ENCODE results near the gene DIPK1A. TPM values are rescaled to one million over a fixed set of nuclear protein-coding genes. Genes with fewer than 3 reads are reported as not detected.
"Not testable (repeated sequence)": the region's sequence is repeated elsewhere in the genome, so short reads cannot be mapped to it uniquely, and the experiment has no call there.

Gene DIPK1A
- polyA plus RNA-seq, 2 of the 4 experiments (the other 2 are of a cell fraction), result 12.4 to 21.1 TPM

DNA sequence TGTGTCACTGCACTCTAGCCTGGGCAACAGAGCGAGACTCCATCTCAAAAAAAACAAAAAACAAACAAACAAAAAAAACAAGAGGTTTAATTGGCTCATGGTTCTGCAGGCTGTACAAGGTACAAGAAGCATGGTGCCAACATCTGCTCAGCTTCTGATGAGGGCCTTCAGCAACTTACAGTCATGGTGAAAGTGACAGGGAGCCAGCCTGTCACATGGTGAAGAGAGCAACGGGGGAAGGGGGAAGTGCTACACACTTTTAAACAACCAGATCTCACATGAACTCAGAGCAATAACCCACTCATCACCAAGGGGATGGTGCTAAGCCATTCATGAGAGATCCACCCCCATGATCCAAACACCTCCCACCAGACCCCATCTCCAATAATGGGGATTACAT, 63.2 kb downstream of the DIPK1A start:
- DNase-seq (ENCODE audit: low read depth in 1 of 2, low spot score in 1 of 2); H3K9me3 ChIP-seq; H3K4me2 ChIP-seq; H3K27ac ChIP-seq; CTCF ChIA-PET; H3K4me1 ChIP-seq; FAIRE-seq; ATAC-seq; POLR2A ChIA-PET; H3K4me3 ChIP-seq: not testable (repeated sequence)
- 59% methylated on average over 1 of the region's 2 CpGs for WGBS (ENCODE audit: missing lambda C conversion rate)

DNA sequence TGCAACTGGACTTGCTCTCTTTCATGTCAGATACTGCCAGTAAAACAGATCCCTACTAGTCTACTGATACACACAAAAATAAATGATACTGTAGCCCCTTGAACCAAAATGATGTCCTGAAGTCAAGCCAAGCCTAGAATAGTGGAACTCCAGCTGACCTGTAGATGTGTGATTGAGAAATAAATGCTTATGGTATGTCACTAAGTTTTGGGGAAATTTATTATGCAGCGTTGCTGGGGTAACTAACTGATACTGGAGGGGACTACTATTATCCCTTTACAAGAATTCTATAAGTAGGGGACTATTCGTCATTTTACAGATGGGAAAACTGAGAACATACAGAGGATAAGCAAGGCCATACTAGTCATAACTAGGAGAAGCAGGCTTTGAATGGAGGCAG, 73.8 kb downstream of the DIPK1A start:
- peaks cover 15% of the 10 kb centered on the region; the same call in 2 of the 3 replicates for H3K9me3 ChIP-seq
- ChIA-PET POLR2A (no interaction called here), CTCF (interaction anchor here (1.1 kb wide), 1 partner anchor 73 kb away, joined by 3 read pairs; no protein-coding TSS in a partner anchor)
- ATAC-seq (no peak), DNase-seq (ENCODE audit: low read depth in 1 of 2, low spot score in 1 of 2) (no peak), FAIRE-seq (no peak)
- WGBS (ENCODE audit: missing lambda C conversion rate), result 95% methylated on average over 2 of the region's 2 CpGs
- no peak overlapping the region for H3K4me2 ChIP-seq
- no peaks in the 10 kb centered on the region for H3K4me1 ChIP-seq
- TF ChIP-seq EP300 (IDR thresholded peaks at IDR 0.05) (no peak), EHMT2 (IDR thresholded peaks at IDR 0.05; ENCODE audit: low read depth) (no peak), HOXB5 (CRISPR knock-in tag; IDR thresholded peaks at IDR 0.05) (no peak), ZFP36 (IDR thresholded peaks at IDR 0.05; ENCODE audit: borderline replicate concordance, partially characterized antibody) (no peak), CBX8 (IDR thresholded peaks at IDR 0.05) (no peak), RNF2 (IDR thresholded peaks at IDR 0.05; ENCODE audit: borderline replicate concordance, low read depth) (no peak), FOSL2 (IDR thresholded peaks at IDR 0.05) (no peak), FOSL2 (CRISPR knock-in tag; IDR thresholded peaks at IDR 0.05) (no peak), ZC3H11A (IDR thresholded peaks at IDR 0.05) (no peak), RARB (CRISPR knock-in tag; IDR thresholded peaks at IDR 0.05) (no peak), POLR2AphosphoS2 (conservative IDR thresholded peaks at IDR 0.05; ENCODE audit: low read length) (no peak), CHD2 (IDR thresholded peaks at IDR 0.05; ENCODE audit: low read length, partially characterized antibody) (no peak), JUN (IDR thresholded peaks at IDR 0.05) (no peak), FOSB (CRISPR knock-in tag; IDR thresholded peaks at IDR 0.05) (no peak), KDM1A (IDR thresholded peaks at IDR 0.05; ENCODE audit: low read depth) (no peak), JUNB (IDR thresholded peaks at IDR 0.05) (no peak)
- TF ChIP-seq, protein P1, sequence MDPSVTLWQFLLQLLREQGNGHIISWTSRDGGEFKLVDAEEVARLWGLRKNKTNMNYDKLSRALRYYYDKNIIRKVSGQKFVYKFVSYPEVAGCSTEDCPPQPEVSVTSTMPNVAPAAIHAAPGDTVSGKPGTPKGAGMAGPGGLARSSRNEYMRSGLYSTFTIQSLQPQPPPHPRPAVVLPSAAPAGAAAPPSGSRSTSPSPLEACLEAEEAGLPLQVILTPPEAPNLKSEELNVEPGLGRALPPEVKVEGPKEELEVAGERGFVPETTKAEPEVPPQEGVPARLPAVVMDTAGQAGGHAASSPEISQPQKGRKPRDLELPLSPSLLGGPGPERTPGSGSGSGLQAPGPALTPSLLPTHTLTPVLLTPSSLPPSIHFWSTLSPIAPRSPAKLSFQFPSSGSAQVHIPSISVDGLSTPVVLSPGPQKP (IDR thresholded peaks at IDR 0.05; ENCODE audit: low read depth, low read length), result no peak
- TF ChIP-seq, protein P2, sequence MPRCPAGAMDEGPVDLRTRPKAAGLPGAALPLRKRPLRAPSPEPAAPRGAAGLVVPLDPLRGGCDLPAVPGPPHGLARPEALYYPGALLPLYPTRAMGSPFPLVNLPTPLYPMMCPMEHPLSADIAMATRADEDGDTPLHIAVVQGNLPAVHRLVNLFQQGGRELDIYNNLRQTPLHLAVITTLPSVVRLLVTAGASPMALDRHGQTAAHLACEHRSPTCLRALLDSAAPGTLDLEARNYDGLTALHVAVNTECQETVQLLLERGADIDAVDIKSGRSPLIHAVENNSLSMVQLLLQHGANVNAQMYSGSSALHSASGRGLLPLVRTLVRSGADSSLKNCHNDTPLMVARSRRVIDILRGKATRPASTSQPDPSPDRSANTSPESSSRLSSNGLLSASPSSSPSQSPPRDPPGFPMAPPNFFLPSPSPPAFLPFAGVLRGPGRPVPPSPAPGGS (IDR thresholded peaks at IDR 0.05), result no peak
- TF ChIP-seq, protein P3, sequence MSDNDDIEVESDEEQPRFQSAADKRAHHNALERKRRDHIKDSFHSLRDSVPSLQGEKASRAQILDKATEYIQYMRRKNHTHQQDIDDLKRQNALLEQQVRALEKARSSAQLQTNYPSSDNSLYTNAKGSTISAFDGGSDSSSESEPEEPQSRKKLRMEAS (IDR thresholded peaks at IDR 0.05), result no peak
- no peak overlapping the region for H3K4me3 ChIP-seq
- H3K27ac ChIP-seq, result no peak overlapping the region

DNA sequence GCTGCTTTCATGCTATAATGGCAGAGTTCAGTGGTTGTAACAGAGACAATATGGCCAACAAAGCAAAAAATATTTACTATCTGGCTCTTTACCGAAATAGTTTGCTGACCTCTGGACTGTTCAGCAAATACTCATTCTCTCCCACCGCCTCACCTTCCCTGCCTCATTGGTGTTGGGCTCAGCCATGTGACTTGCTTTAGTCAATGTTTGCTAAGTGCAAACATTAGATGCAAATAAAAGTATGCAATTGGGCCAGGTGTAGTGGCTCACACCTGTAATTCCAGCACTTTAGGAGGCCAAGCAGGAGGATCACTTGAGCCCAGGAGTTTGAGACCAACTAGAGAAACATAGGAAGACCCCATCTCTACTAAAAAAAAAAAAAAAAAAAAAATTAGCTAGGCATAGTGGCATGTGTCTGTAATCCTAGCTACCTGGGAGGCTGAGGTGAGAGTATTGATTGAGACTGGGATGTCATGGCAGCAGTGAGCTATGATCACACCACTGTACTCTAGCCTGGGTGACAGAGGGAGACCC, 74.3 kb downstream of the DIPK1A start:
- no peak overlapping the region for H3K27ac ChIP-seq
- ChIA-PET POLR2A (no interaction called here), CTCF (interaction anchor here (1.1 to 1.9 kb wide), 2 partner anchors 74 to 107 kb away, joined by 3 to 8 read pairs; no protein-coding TSS in a partner anchor)
- no peak overlapping the region for H3K4me2 ChIP-seq
- no peak for TF ChIP-seq ZSCAN20 (CRISPR knock-in tag; IDR thresholded peaks at IDR 0.05)
- TF ChIP-seq HOXB5 (CRISPR knock-in tag; IDR thresholded peaks at IDR 0.05), result no peak
- no peak for TF ChIP-seq CHD4 (IDR thresholded peaks at IDR 0.05; ENCODE audit: borderline replicate concordance)
- TF ChIP-seq, protein P4, sequence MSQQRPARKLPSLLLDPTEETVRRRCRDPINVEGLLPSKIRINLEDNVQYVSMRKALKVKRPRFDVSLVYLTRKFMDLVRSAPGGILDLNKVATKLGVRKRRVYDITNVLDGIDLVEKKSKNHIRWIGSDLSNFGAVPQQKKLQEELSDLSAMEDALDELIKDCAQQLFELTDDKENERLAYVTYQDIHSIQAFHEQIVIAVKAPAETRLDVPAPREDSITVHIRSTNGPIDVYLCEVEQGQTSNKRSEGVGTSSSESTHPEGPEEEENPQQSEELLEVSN (IDR thresholded peaks at IDR 0.05; ENCODE audit: borderline replicate concordance, low read depth), result no peak
- TF ChIP-seq ZFP36 (IDR thresholded peaks at IDR 0.05; ENCODE audit: borderline replicate concordance, partially characterized antibody), result no peak
- TF ChIP-seq NPAS2 (CRISPR knock-in tag; IDR thresholded peaks at IDR 0.05; ENCODE audit: borderline replicate concordance), result no peak
- TF ChIP-seq, protein P5, sequence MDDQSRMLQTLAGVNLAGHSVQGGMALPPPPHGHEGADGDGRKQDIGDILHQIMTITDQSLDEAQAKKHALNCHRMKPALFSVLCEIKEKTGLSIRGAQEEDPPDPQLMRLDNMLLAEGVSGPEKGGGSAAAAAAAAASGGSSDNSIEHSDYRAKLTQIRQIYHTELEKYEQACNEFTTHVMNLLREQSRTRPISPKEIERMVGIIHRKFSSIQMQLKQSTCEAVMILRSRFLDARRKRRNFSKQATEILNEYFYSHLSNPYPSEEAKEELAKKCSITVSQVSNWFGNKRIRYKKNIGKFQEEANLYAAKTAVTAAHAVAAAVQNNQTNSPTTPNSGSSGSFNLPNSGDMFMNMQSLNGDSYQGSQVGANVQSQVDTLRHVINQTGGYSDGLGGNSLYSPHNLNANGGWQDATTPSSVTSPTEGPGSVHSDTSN (IDR thresholded peaks at IDR 0.05), result no peak
- no peak for TF ChIP-seq RARB (CRISPR knock-in tag; IDR thresholded peaks at IDR 0.05)
- TF ChIP-seq EP300 (IDR thresholded peaks at IDR 0.05), result no peak
- no peak for TF ChIP-seq EHMT2 (IDR thresholded peaks at IDR 0.05; ENCODE audit: low read depth)
- TF ChIP-seq FOSB (CRISPR knock-in tag; IDR thresholded peaks at IDR 0.05), result no peak
- TF ChIP-seq FOXS1 (CRISPR knock-in tag; IDR thresholded peaks at IDR 0.05), result no peak
- no peak for TF ChIP-seq HEYL (CRISPR knock-in tag; IDR thresholded peaks at IDR 0.05)
- TF ChIP-seq SMC3 (IDR thresholded peaks at IDR 0.05), result no peak
- TF ChIP-seq, protein P1 (IDR thresholded peaks at IDR 0.05; ENCODE audit: low read depth, low read length), result no peak
- TF ChIP-seq RCOR1 (IDR thresholded peaks at IDR 0.05; ENCODE audit: low read depth, low read length), result no peak
- TF ChIP-seq ZNF302 (CRISPR knock-in tag; IDR thresholded peaks at IDR 0.05), result no peak
- no peaks in the 10 kb centered on the region for H3K4me1 ChIP-seq
- FAIRE-seq, result no peak
- ATAC-seq, result no peak
- H3K4me3 ChIP-seq, result no peak overlapping the region
- WGBS (ENCODE audit: missing lambda C conversion rate), result 63% methylated on average over 2 of the region's 2 CpGs
- DNase-seq (ENCODE audit: low read depth in 1 of 2, low spot score in 1 of 2), result no peak
- peaks cover 15% of the 10 kb centered on the region; the same call in 2 of the 3 replicates for H3K9me3 ChIP-seq
